EH (cell line): Measurements from ENCODE around the gene TTC34.
"Not testable (repeated sequence)": the region's sequence is repeated elsewhere in the genome, so short reads cannot be mapped to it uniquely, and the experiment has no call there.

ENCODE experiments used
- DNase-seq: peaks from one replicate; pipeline ENCODE4 v3.0.0-alpha.2; 2015; ENCODE audit warnings: low read depth

TTC34 gene

DNA sequence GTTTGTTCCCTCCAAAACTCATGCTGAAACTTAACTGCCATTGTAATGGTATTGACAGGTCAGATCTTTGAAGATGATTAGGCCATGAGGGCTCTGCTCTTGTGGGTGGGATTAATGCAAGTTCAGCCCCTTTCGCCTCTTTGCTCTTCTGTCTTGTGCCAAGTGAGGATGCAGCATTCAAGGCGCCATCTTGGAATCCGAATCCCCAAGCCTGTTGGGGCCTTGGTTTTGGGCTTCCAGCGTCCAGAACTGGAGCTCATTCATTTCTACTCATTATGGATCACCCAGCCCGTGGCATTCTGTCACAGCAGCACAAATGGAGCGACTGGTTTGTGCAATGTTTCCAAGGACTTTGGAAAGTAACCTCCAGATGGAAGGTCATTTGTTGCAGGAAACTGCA lies 5.6 kb downstream of the TTC34 start:
- no peak for DNase-seq

- no peak for DNase-seq
These were observed 10.3 kb downstream of the TTC34 start for GRCh38 chr1:2791027-2791760.

GRCh38 chr1:2789986-2790581 lies 11.4 kb downstream of the TTC34 start:
- DNase-seq = no peak

DNA sequence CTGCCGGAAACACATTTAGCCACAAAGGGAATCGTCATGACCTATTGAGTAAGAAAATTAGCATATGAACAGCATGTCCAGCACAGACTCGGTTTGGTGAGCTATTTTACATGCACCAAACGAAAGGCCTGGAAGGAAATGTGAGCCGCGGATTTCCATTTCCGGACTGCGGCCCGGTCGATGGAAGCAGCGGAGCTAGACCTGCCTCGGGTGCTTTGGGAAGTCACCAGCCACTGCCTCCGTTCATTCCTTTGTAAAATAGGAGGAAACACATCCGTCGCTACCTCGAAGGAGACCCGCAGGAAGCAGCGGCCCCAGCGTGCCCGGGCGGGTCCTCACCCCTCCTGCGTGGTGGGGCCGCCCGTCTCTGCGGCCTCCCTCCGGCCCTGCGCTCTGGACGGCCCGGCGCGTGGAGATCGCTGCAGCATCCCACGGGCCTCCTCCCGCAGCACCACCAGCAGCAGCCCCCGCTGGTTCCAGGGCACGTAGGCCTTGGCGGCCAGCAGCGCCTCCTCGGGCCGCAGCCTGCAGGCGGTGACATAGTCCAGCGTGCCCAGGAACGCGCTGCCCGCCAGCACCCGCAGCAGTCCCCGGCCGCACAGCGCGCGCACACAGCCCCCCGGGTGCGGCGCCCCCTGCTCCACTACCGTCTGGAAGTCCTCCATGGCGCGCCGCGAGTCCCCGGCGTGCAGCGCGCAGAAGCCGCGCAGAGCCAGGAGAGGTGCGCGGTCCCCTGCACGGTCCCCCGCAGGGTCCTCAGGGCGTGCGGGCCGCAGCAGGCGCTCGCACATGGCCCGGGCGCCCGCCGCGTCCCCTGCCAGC lies 12.1 kb downstream of the TTC34 start:
- DNase-seq = no peak

- DNase-seq = no peak
These were observed 12.9 kb downstream of the TTC34 start for GRCh38 chr1:2788506-2789163.

- no peak for DNase-seq
These were observed 14.2 kb downstream of the TTC34 start for GRCh38 chr1:2787163-2787911.

DNA sequence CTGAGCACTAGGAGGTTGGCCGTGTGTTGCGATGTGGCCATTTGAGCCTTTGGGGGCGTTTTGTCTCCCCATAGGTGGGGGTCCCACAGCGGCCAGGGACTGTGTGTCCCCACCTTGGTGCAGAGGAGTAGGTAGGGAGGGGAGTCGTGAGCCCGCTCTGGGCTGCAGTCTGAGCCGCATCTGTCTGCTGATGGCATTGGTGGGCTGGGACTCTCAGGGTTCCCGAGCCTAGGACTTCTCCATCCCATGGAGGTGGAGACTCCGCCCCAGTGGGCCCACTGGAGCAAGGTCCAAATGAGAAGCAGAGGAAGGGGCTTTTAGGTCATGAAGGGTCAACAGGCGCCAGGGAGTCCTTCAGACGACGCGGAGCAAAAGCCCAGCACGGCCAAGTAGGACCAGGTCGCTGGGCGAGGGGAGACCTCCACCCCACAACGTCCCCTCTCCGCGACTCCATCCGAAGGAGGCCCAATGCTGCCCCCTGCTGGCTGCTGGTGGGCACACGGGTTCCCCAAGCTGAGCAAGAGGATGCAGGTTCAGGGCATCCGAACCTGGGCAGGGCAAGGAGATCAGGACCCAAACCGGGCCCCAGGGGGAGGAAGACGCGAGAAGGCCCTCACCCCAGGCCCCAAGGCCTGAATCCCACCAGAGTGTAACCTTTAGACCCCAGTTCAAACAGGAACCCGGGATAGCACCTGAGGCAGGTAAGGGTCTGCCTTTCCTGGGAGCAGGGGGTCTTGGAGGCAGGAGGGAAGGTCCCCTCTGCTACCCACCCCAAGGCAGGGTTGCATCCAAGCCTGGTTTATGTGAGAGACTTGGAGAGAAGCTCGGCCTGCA lies 14.9 kb downstream of the TTC34 start:
- no peak for DNase-seq

DNA sequence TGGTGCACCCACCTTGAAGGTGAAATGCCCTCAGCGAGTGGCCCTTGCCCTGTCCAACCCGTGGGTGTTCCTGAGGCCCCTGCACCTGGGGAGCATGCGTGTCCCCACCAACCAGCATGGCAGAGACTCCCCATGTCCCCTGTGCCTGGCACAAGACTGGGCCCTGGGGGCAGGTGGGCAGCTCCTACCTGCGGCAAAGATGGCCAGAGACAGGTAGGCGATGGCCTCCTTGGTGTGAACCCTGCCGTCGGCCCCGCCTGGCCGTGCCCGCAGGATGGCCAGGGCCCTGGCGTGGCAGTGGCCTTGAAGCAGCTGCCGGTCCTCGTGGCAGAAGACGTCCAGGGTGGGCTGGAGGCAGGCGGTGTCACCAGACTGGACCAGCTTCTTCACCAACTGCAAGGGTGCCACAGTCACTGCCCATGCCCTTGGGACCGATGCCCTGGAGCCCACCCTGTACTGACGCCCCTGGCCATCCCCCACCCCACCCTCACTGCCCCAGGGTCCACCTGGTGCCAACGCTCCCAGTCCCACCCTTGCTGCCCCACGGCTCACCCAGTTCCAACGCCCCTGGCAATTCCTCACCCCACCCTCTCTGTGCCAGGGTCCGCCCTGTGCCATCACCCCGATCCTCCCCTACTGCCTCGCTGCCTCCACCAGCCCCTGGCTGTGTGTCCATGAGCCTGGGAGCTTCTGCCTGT lies 15.7 kb downstream of the TTC34 start:
- no peak for DNase-seq

GRCh38 chr1:2784854-2785630 lies 16.5 kb downstream of the TTC34 start:
- no peak for DNase-seq

DNA sequence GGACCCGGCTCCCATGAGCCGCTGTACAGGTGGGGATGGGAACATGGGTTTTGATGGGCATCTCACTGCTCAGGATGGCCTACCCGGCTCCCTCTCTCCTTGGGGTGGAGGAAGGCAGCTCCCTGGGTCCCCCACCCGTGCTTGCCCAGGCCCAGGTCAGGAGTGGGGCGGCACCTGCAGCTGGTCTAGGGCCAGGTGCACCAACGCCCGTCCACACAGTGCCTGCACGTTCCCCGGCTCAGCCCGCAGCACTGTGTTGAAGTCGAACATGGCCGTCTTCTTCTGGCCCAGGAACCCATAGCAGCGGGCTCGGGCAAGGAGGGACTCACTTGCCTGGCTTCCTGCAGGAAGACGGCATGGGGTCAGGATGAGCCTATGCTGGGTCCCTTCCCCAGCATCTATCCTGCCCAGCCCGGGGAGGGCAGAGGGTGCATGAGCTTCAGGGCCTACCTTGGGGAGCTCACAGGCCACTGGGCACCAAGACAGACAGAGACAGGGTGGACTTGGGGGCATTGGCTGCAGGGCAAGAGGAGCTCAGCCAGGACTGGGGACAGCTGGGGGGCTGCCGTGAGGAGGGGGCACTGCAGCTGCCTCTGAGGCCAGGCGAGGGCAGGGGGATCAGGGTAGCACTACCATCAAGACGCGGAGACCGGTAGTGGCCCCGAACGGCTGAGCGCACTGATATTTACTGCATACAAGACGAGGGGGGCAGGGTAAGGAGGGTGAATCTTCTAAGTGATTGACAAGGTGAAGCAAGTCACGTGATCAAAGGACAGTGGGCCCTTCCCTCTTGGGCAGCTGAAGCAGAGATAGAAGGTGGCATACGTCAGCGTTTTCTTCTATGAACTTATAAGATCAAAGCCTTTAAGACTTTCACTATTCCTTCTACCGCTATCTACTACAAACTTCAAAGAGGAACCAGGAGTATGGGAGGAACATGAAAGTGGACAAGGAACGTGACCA lies 17.8 kb downstream of the TTC34 start:
- DNase-seq = no peak

DNA sequence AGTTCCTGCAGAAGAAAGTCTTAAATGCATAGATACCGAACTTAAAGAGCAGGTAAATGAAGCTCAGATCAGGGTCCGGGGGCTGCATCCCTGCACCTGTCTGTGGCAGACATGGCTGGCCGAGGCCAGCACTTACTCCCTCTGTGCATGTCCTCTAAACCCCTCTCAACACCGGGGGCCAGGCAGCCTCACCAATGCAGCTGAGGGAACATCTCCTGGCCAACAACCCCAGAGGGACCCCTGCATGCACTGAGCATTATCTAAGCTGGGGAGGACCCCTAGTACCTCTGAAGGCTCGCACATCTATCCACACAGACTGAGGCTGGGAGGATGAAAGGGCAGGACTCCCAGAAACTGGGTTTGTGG lies 18.4 kb downstream of the TTC34 start:
- no peak for DNase-seq

DNA sequence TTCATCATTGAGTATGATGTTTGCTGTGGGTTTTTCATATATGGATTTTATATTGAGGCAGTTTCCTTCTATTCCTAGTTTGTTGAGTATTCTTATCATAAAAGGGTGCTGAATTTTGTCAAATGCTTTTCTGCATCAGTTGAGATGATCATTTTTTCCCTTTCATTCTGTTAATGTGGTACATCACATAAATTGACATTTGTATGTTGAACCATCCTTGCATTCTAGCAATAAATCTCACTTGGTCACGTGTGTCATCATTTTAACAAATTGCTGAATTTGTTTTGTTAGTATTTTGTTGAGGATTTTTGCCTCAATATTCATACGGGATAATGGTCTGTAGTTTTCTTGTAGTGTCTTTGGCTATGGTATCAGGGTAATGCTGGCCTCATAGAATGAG lies 19.9 kb downstream of the TTC34 start:
- DNase-seq = no peak

DNA sequence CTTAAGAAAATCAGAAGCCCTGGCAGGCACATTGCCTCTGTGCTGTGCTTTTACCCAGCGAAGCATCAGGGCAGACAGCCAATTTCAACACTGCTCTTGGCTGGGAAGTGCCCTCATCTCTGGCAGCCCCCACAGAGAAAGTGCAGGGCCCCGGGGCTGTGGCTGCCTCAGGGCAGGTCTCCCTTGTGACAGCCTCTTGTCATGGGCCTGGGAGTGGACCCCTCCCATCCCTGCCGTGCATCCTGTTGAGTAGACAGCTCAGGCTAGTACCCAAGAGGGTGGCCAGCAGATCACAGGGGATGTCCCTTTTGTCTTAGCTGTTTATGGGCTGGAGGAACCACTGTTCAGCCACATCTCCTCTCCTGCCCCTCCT lies 23.3 kb downstream of the TTC34 start:
- DNase-seq = no peak

- DNase-seq = no peak
These were observed 23.9 kb downstream of the TTC34 start for GRCh38 chr1:2777424-2778219.

DNA sequence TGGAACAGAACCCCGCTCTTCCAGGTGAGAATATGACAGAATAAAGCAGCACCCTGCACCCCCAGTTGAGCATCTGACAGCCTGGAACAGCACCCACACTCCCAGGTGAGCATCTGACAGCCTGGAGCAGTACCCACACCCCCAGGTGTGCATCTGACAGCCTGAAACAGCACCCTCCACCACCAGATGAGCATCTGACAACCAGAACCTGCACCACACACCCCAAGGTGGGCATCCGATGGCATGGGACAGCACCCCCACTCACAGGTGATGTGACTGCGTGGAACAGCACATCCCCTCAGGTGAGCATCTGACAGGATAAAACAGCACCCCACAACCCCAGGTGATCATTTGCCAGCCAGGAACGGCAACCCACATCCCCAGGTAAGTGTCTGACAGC lies 26.2 kb downstream of the TTC34 start:
- not testable (repeated sequence) for DNase-seq

GRCh38 chr1:2768052-2768451 lies 33.4 kb downstream of the TTC34 start:
- not testable (repeated sequence) for DNase-seq

DNA sequence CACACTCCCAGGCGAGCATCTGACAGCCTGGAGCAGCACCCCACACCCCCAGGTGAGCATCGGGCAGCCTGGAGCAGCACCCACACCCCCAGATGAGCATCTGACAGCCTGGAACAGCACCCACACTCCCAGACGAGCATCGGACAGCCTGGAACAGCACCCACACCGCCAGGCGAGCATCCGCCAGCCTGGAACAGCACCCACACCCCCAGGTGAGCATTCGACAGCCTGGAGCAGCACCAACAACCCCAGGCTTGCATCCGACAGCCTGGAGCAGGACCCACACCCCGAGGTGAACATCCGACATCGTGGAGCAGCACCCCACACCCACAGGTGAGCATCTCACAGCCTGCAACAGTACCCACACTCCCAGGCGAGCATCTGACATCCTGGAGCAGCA lies 42.1 kb downstream of the TTC34 start:
- DNase-seq = not testable (repeated sequence)

GRCh38 chr1:2757519-2757918 lies 44.0 kb downstream of the TTC34 start:
- DNase-seq = not testable (repeated sequence)
